HepG2 (cell line): ENCODE data around the gene MYO1C. TPM values are rescaled to one million over a fixed set of nuclear protein-coding genes. Genes with fewer than 3 reads are reported as not detected.
A peak's percentile ranks its signal among the peaks of the same experiment; 100 is the strongest.

Experiments used
- AGO1 ChIP-seq: fragments of 200-400 bp; formaldehyde crosslinking; IDR thresholded peaks from 2 replicates; pipeline ENCODE4 v1.6.1; 2017; ENCODE audit warnings: mild to moderate bottlenecking, low read depth, low read length, moderate library complexity; ENCODE audit not compliant: poor library complexity, severe bottlenecking
- ARID5B ChIP-seq: IDR thresholded peaks from 2 replicates; pipeline ENCODE4 v1.4.0; 2020; ENCODE audit warnings: mild to moderate bottlenecking, missing genetic modification reagents
- FUBP1 ChIP-seq: sonication (generic); formaldehyde crosslinking; IDR thresholded peaks from 2 replicates; pipeline ENCODE4 v1.5.1; 2020; ENCODE audit warnings: missing genetic modification reagents, mild to moderate bottlenecking, borderline replicate concordance
- HMGA1 ChIP-seq: sonication (generic); formaldehyde crosslinking; conservative IDR thresholded peaks from 2 replicates; pipeline ENCODE4 v1.4.0; 2020; ENCODE audit warnings: missing genetic modification reagents
- MBNL3 ChIP-seq: fragments of 250-450 bp; sonication (Bioruptor Pico); conservative IDR thresholded peaks from 2 replicates; pipeline ENCODE4 v1.8.0; 2022; ENCODE audit warnings: mild to moderate bottlenecking, inconsistent platforms
- MYC ChIP-seq: sonication (generic); formaldehyde crosslinking; IDR thresholded peaks from 2 replicates; pipeline ENCODE4 v1.9.0; 2021; ENCODE audit warnings: missing genetic modification reagents, borderline replicate concordance
- RBM22 ChIP-seq: fragments of 200-400 bp; formaldehyde crosslinking; optimal IDR thresholded peaks from 2 replicates; pipeline ENCODE3; 2017; ENCODE audit warnings: mild to moderate bottlenecking, low read length, moderate library complexity
- RCOR2 ChIP-seq: IDR thresholded peaks from 2 replicates; pipeline ENCODE4 v1.6.1; 2016; ENCODE audit warnings: missing biosample characterization, missing genetic modification reagents
- SIX4 ChIP-seq: sonication (generic); formaldehyde crosslinking; IDR thresholded peaks from 2 replicates; pipeline ENCODE4 v1.4.0; 2020; ENCODE audit warnings: missing genetic modification reagents
- SSRP1 ChIP-seq: IDR thresholded peaks from 2 replicates; pipeline ENCODE4 v1.6.1; 2016; ENCODE audit warnings: control low read depth
- ZBTB49 ChIP-seq: sonication (generic); formaldehyde crosslinking; IDR thresholded peaks from 2 replicates; pipeline ENCODE4 v1.4.0; 2020; ENCODE audit warnings: missing genetic modification reagents, borderline replicate concordance
- ZNF138 ChIP-seq: sonication (generic); formaldehyde crosslinking; IDR thresholded peaks from 2 replicates; pipeline ENCODE4 v1.5.0; 2020; ENCODE audit warnings: mild to moderate bottlenecking, low read depth, missing genetic modification reagents
- ZNF17 ChIP-seq: sonication (generic); formaldehyde crosslinking; IDR thresholded peaks from 2 replicates; pipeline ENCODE4 v1.5.0; 2020; ENCODE audit warnings: mild to moderate bottlenecking, missing genetic modification reagents
- ZNF275 ChIP-seq: sonication (generic); formaldehyde crosslinking; IDR thresholded peaks from 2 replicates; pipeline ENCODE4 v1.8.0; 2022; ENCODE audit warnings: missing genetic modification reagents, mild to moderate bottlenecking, inconsistent platforms, borderline replicate concordance
- ZNF280B ChIP-seq: sonication (generic); formaldehyde crosslinking; IDR thresholded peaks from 2 replicates; pipeline ENCODE4 v1.5.0; 2020; ENCODE audit warnings: missing genetic modification reagents, mild to moderate bottlenecking, borderline replicate concordance
- ZNF44 ChIP-seq: sonication (generic); formaldehyde crosslinking; IDR thresholded peaks from 2 replicates; pipeline ENCODE4 v1.5.1; 2020; ENCODE audit warnings: mild to moderate bottlenecking, missing genetic modification reagents
- ZNF550 ChIP-seq: sonication (generic); formaldehyde crosslinking; IDR thresholded peaks from 2 replicates; pipeline ENCODE4 v1.4.0; 2020; ENCODE audit warnings: mild to moderate bottlenecking, missing genetic modification reagents, borderline replicate concordance
- ZNF780A ChIP-seq: sonication (generic); formaldehyde crosslinking; IDR thresholded peaks from 2 replicates; pipeline ENCODE4 v1.8.0; 2022; ENCODE audit warnings: mild to moderate bottlenecking, missing genetic modification reagents, moderate library complexity
- polyA plus RNA-seq, 8 experiments: library from polyadenylated mRNA; depleted of rRNA in 3 of 8; stranded (reverse) in 7 of 8; unstranded in 1 of 8; fragments of >200 nt; fragmentation: Illumina TruSeq in 4 of 8; extraction: Trizol in 4 of 8; gene quantifications; 2 replicates each; pipeline versions ENCODE4 v1.2.1 to v1.2.3, GENCODE V29; 2011 to 2016; ENCODE audit warnings: low read depth in 4 of 8, missing spikeins in 1 of 8, mixed read lengths in 1 of 8; ENCODE audit not compliant: insufficient read depth in 1 of 8
- total RNA-seq, 5 experiments: library from RNA; depleted of rRNA; stranded (reverse); fragments of >200 nt; fragmentation: Illumina TruSeq; extraction: Trizol; gene quantifications; 2 replicates each; pipeline ENCODE4 v1.2.3, GENCODE V29; 2016; ENCODE audit warnings: low read depth in 1 of 5

The MYO1C gene
- total and polyA plus RNA-seq, 2 of the 13 experiments (the other 11 are each of a cell fraction or from before 2014, with no cell fraction given): 22.7 to 40.8 TPM

- TF ChIP-seq MBNL3 (CRISPR knock-in tag) (no peak), RCOR2 (no peak), AGO1 (no peak), ARID5B (CRISPR knock-in tag) (peak; percentile 35; the same call in 1 of the 2 replicates), ZNF17 (no peak), ZBTB49 (no peak), ZNF550 (CRISPR knock-in tag) (0 out of 2 replicates have a peak, but pooled peaks have one; percentile 66), ZNF275 (CRISPR knock-in tag) (no peak), SSRP1 (no peak), ZNF44 (CRISPR knock-in tag) (no peak), ZNF138 (CRISPR knock-in tag) (no peak), FUBP1 (CRISPR knock-in tag) (no peak), RBM22 (no peak), SIX4 (no peak), MYC (CRISPR knock-in tag) (peak; percentile 86), ZNF280B (CRISPR knock-in tag) (no peak), HMGA1 (no peak), ZNF780A (CRISPR knock-in tag) (no peak)
Measured at GRCh38 chr17:1490643-1491442, 1.6 kb downstream of the MYO1C start (continued).
